ENCODE data around the gene BRINP2. TPM values are rescaled to one million over a fixed set of nuclear protein-coding genes. Genes with fewer than 3 reads are reported as not detected.

The BRINP2 gene
- total RNA-seq, 2 donors from 2014 or later = not detected

- Histone ChIP-seq H3K9me3 (no peaks in the 10 kb centered on the region), H3K4me1 (ENCODE audit: control insufficient read depth in 1 of 2, low read depth in 2 of 2) (peaks cover 0 to 10% of the 10 kb centered on the region in 2 donors), H3K36me3 (no peaks in the 10 kb centered on the region), H3K27ac (no peak overlapping the region), H3K4me3 (no peak overlapping the region), H3K27me3 (replicated peaks; ENCODE audit: insufficient read depth) (no peaks in the 10 kb centered on the region)
- TF ChIP-seq CTCF (IDR thresholded peaks at IDR 0.05) = no peak
- no peak for ATAC-seq (ENCODE audit: insufficient number of reproducible peaks, low FRiP score, low read depth)
- DNase-seq (ENCODE audit: low spot score) = no peak
Measured at GRCh38 chr1:177229781-177230180, 59.0 kb downstream of the BRINP2 start.

GRCh38 chr1:177230228-177231016, 59.7 kb downstream of the BRINP2 start:
- Histone ChIP-seq H3K36me3 (no peaks in the 10 kb centered on the region), H3K9me3 (no peaks in the 10 kb centered on the region), H3K27ac (no peak overlapping the region), H3K4me3 (no peak overlapping the region), H3K27me3 (replicated peaks; ENCODE audit: insufficient read depth) (no peaks in the 10 kb centered on the region), H3K4me1 (ENCODE audit: control insufficient read depth in 1 of 2, low read depth in 2 of 2) (peaks cover 0 to 10% of the 10 kb centered on the region in 2 donors)
- no peak for ATAC-seq (ENCODE audit: insufficient number of reproducible peaks, low FRiP score, low read depth)
- TF ChIP-seq CTCF (IDR thresholded peaks at IDR 0.05) = no peak
- no peak for DNase-seq (ENCODE audit: low spot score)

- no peaks in the 10 kb centered on the region for H3K9me3 ChIP-seq
- no peak overlapping the region for H3K4me3 ChIP-seq
- no peak overlapping the region for H3K27ac ChIP-seq
- no peaks in the 10 kb centered on the region for H3K27me3 ChIP-seq (replicated peaks; ENCODE audit: insufficient read depth)
- no peaks in the 10 kb centered on the region for H3K4me1 ChIP-seq (ENCODE audit: control insufficient read depth in 1 of 2, low read depth in 2 of 2)
- no peaks in the 10 kb centered on the region for H3K36me3 ChIP-seq
- DNase-seq (ENCODE audit: low spot score) (no peak), ATAC-seq (ENCODE audit: insufficient number of reproducible peaks, low FRiP score, low read depth) (no peak)
- no peak for TF ChIP-seq CTCF (IDR thresholded peaks at IDR 0.05)
Measured at GRCh38 chr1:177235350-177235749, 64.6 kb downstream of the BRINP2 start.

GRCh38 chr1:177236962-177237361, 66.2 kb downstream of the BRINP2 start:
- no peak for TF ChIP-seq CTCF (IDR thresholded peaks at IDR 0.05)
- no peaks in the 10 kb centered on the region for H3K27me3 ChIP-seq (replicated peaks; ENCODE audit: insufficient read depth)
- no peak overlapping the region for H3K27ac ChIP-seq
- H3K9me3 ChIP-seq = no peaks in the 10 kb centered on the region
- no peaks in the 10 kb centered on the region for H3K4me1 ChIP-seq (ENCODE audit: control insufficient read depth in 1 of 2, low read depth in 2 of 2)
- no peak for ATAC-seq (ENCODE audit: insufficient number of reproducible peaks, low FRiP score, low read depth)
- no peak for DNase-seq (ENCODE audit: low spot score)
- no peaks in the 10 kb centered on the region for H3K36me3 ChIP-seq
- H3K4me3 ChIP-seq = no peak overlapping the region

GRCh38 chr1:177238967-177239366, 68.2 kb downstream of the BRINP2 start:
- no peak for DNase-seq (ENCODE audit: low spot score)
- Histone ChIP-seq H3K4me1 (ENCODE audit: control insufficient read depth in 1 of 2, low read depth in 2 of 2) (no peaks in the 10 kb centered on the region), H3K27me3 (replicated peaks; ENCODE audit: insufficient read depth) (no peaks in the 10 kb centered on the region), H3K27ac (no peak overlapping the region), H3K36me3 (no peaks in the 10 kb centered on the region), H3K9me3 (no peaks in the 10 kb centered on the region), H3K4me3 (no peak overlapping the region)
- no peak for ATAC-seq (ENCODE audit: insufficient number of reproducible peaks, low FRiP score, low read depth)
- TF ChIP-seq CTCF (IDR thresholded peaks at IDR 0.05) = no peak

Data from thoracic aorta (tissue), 2 donors.